WTC11 (cell line): ENCODE results near the gene TRIM65.

Experiments
- FOXJ3 ChIP-seq: sonication (generic); formaldehyde crosslinking; IDR thresholded peaks from 2 replicates; pipeline ENCODE4 v1.9.0; 2021; ENCODE audit warnings: missing genetic modification reagents, mild to moderate bottlenecking, borderline replicate concordance
- MYBL2 ChIP-seq: sonication (generic); formaldehyde crosslinking; IDR thresholded peaks from 2 replicates; pipeline ENCODE4 v1.8.1; 2023; ENCODE audit warnings: mild to moderate bottlenecking, moderate library complexity, missing genetic modification reagents
- NR3C1 ChIP-seq: sonication (generic); formaldehyde crosslinking; conservative IDR thresholded peaks from 2 replicates; pipeline ENCODE4 v1.8.1; 2023; ENCODE audit warnings: low read depth, mild to moderate bottlenecking, missing genetic modification reagents
- SP1 ChIP-seq: sonication (generic); formaldehyde crosslinking; conservative IDR thresholded peaks from 2 replicates; pipeline ENCODE4 v1.8.1; 2022; ENCODE audit warnings: missing genetic modification reagents
- TEAD4 ChIP-seq: sonication (generic); formaldehyde crosslinking; IDR thresholded peaks from 2 replicates; pipeline ENCODE4 v1.8.0; 2022; ENCODE audit warnings: mild to moderate bottlenecking, missing genetic modification reagents
- ZBTB21 ChIP-seq: sonication (generic); formaldehyde crosslinking; IDR thresholded peaks from 2 replicates; pipeline ENCODE4 v1.8.1; 2023; ENCODE audit warnings: mild to moderate bottlenecking, missing genetic modification reagents, borderline replicate concordance
- ZNF232 ChIP-seq: sonication (generic); formaldehyde crosslinking; IDR thresholded peaks from 2 replicates; pipeline ENCODE4 v1.8.0; 2022; ENCODE audit warnings: mild to moderate bottlenecking, missing genetic modification reagents
- TF ChIP-seq, protein P1 (sequence below): fragments of 250-450 bp; sonication (Bioruptor Pico); conservative IDR thresholded peaks from 2 replicates; pipeline ENCODE4 v1.9.0; 2021; ENCODE audit warnings: mild to moderate bottlenecking
- TF ChIP-seq, protein P2 (sequence below): fragments of 200-600 bp; IDR thresholded peaks from 2 replicates; pipeline ENCODE4 v1.8.0; 2022; ENCODE audit warnings: antibody characterized with exemption
- TF ChIP-seq, protein P3 (sequence below): sonication (generic); formaldehyde crosslinking; conservative IDR thresholded peaks from 2 replicates; pipeline ENCODE4 v1.8.1; 2023; ENCODE audit warnings: mild to moderate bottlenecking, low read depth, missing genetic modification reagents, moderate library complexity
- TF ChIP-seq, protein P4 (sequence below): sonication (generic); formaldehyde crosslinking; IDR thresholded peaks from 2 replicates; pipeline ENCODE4 v1.8.1; 2023; ENCODE audit warnings: mild to moderate bottlenecking, missing genetic modification reagents, moderate library complexity
- TF ChIP-seq, protein P5 (sequence below): sonication (generic); formaldehyde crosslinking; IDR thresholded peaks from 2 replicates; pipeline ENCODE4 v1.8.1; 2023; ENCODE audit warnings: mild to moderate bottlenecking, missing genetic modification reagents, moderate library complexity
- TF ChIP-seq, protein P6 (sequence below): sonication (generic); formaldehyde crosslinking; IDR thresholded peaks from 2 replicates; pipeline ENCODE4 v1.8.1; 2023; ENCODE audit warnings: mild to moderate bottlenecking, missing genetic modification reagents

DNA sequence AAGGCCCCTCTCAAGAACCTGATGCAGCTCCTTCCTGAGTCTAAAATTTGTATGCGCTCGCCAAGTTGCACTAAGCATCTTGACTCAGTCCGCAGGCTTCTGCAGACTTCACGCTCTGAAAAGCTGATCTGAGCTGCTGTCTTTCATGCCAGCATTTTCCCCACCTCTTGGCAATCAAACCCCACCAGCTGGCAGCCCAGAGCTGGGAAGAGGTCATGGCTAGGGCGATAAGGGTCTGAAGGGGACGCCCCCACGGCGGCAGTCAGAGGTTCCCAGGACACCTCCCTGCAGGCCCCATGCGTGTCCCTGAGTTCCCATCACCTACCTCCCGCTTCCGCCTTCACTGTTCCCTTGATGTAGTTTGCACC is 47.5 kb downstream of the TRIM65 start:
- TF ChIP-seq SP1 (CRISPR knock-in tag) = no peak
- TF ChIP-seq, protein P1, sequence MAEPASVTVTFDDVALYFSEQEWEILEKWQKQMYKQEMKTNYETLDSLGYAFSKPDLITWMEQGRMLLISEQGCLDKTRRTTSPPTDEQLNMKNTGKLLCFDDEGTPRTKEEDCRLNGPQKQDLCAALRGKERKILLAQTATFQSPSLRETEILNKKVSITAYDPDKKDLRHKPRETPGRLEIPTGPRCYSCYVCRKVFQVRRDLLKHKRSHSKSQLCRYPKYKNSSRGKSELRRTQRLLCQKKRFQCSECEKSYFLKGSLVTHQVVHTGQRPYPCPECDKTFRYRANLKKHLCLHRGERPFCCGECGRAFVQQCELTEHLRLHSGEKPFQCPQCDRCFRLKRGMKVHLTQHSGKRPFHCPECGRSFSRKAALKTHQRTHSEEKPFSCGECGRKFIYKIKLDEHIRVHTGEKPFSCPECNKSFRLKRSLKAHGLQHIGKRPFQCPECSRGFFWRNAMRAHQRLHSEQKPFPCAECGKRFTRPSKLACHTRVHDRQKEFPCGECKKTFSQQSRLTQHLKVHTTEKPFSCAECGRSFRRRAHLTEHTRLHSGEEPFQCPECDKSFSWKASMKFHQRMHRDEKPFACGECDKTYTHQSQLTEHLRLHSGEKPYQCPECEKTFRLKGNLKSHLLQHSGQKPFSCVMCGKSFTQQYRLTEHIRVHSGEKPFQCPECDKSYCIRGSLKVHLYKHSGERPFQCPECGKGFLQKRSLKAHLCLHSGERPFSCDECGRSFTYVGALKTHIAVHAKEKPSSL = no peak
- TF ChIP-seq, protein P2, sequence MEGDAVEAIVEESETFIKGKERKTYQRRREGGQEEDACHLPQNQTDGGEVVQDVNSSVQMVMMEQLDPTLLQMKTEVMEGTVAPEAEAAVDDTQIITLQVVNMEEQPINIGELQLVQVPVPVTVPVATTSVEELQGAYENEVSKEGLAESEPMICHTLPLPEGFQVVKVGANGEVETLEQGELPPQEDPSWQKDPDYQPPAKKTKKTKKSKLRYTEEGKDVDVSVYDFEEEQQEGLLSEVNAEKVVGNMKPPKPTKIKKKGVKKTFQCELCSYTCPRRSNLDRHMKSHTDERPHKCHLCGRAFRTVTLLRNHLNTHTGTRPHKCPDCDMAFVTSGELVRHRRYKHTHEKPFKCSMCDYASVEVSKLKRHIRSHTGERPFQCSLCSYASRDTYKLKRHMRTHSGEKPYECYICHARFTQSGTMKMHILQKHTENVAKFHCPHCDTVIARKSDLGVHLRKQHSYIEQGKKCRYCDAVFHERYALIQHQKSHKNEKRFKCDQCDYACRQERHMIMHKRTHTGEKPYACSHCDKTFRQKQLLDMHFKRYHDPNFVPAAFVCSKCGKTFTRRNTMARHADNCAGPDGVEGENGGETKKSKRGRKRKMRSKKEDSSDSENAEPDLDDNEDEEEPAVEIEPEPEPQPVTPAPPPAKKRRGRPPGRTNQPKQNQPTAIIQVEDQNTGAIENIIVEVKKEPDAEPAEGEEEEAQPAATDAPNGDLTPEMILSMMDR = no peak
- TF ChIP-seq ZBTB21 = no peak
- TF ChIP-seq, protein P3, sequence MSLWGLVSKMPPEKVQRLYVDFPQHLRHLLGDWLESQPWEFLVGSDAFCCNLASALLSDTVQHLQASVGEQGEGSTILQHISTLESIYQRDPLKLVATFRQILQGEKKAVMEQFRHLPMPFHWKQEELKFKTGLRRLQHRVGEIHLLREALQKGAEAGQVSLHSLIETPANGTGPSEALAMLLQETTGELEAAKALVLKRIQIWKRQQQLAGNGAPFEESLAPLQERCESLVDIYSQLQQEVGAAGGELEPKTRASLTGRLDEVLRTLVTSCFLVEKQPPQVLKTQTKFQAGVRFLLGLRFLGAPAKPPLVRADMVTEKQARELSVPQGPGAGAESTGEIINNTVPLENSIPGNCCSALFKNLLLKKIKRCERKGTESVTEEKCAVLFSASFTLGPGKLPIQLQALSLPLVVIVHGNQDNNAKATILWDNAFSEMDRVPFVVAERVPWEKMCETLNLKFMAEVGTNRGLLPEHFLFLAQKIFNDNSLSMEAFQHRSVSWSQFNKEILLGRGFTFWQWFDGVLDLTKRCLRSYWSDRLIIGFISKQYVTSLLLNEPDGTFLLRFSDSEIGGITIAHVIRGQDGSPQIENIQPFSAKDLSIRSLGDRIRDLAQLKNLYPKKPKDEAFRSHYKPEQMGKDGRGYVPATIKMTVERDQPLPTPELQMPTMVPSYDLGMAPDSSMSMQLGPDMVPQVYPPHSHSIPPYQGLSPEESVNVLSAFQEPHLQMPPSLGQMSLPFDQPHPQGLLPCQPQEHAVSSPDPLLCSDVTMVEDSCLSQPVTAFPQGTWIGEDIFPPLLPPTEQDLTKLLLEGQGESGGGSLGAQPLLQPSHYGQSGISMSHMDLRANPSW = no peak
- TF ChIP-seq, protein P4, sequence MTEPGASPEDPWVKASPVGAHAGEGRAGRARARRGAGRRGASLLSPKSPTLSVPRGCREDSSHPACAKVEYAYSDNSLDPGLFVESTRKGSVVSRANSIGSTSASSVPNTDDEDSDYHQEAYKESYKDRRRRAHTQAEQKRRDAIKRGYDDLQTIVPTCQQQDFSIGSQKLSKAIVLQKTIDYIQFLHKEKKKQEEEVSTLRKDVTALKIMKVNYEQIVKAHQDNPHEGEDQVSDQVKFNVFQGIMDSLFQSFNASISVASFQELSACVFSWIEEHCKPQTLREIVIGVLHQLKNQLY (CRISPR knock-in tag) = no peak
- TF ChIP-seq, protein P5, sequence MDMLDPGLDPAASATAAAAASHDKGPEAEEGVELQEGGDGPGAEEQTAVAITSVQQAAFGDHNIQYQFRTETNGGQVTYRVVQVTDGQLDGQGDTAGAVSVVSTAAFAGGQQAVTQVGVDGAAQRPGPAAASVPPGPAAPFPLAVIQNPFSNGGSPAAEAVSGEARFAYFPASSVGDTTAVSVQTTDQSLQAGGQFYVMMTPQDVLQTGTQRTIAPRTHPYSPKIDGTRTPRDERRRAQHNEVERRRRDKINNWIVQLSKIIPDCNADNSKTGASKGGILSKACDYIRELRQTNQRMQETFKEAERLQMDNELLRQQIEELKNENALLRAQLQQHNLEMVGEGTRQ (CRISPR knock-in tag) = no peak
- no peak for TF ChIP-seq TEAD4 (CRISPR knock-in tag)
- no peak for TF ChIP-seq ZNF232 (CRISPR knock-in tag)
- TF ChIP-seq MYBL2 (CRISPR knock-in tag) = no peak
- no peak for TF ChIP-seq NR3C1 (CRISPR knock-in tag)
- TF ChIP-seq FOXJ3 (CRISPR knock-in tag) = no peak
- TF ChIP-seq, protein P6, sequence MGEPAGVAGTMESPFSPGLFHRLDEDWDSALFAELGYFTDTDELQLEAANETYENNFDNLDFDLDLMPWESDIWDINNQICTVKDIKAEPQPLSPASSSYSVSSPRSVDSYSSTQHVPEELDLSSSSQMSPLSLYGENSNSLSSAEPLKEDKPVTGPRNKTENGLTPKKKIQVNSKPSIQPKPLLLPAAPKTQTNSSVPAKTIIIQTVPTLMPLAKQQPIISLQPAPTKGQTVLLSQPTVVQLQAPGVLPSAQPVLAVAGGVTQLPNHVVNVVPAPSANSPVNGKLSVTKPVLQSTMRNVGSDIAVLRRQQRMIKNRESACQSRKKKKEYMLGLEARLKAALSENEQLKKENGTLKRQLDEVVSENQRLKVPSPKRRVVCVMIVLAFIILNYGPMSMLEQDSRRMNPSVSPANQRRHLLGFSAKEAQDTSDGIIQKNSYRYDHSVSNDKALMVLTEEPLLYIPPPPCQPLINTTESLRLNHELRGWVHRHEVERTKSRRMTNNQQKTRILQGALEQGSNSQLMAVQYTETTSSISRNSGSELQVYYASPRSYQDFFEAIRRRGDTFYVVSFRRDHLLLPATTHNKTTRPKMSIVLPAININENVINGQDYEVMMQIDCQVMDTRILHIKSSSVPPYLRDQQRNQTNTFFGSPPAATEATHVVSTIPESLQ (CRISPR knock-in tag) = no peak
